GM12878 (cell line): Measurements from ENCODE around the gene C17orf58.

ENCODE experiments used
- CTCF ChIP-seq, 3 experiments: IDR thresholded peaks in 2 of 3; conservative IDR thresholded peaks in 1 of 3; 2 replicates each; pipeline ENCODE4 v1.5.1; 2011; ENCODE audit warnings: low read depth in 3 of 3, low read length in 3 of 3, mild to moderate bottlenecking in 3 of 3, control low read depth in 2 of 3, moderate library complexity in 2 of 3, inconsistent platforms in 1 of 3, mixed read lengths in 1 of 3; ENCODE audit not compliant: control insufficient read depth in 2 of 3, insufficient read depth in 1 of 3; ENCODE audit errors: extremely low read depth in 1 of 3
- EGR1 ChIP-seq, 2 experiments: IDR thresholded peaks; 1 replicate in 1 of 2; 2 replicates in 1 of 2; pipeline ENCODE4 v1.6.1; 2011 to 2012; ENCODE audit warnings: low read depth in 2 of 2, low read length in 2 of 2, borderline replicate concordance in 1 of 2, mild to moderate bottlenecking in 1 of 2, moderate library complexity in 1 of 2
- ETV6 ChIP-seq, 2 experiments: fragments of 450-650 bp in 1 of 2; IDR thresholded peaks in 1 of 2; conservative IDR thresholded peaks in 1 of 2; 2 replicates each; pipeline ENCODE4 v1.6.1; 2014; ENCODE audit warnings: antibody characterized with exemption in 1 of 2, borderline replicate concordance in 1 of 2, low read depth in 1 of 2, mild to moderate bottlenecking in 1 of 2, moderate library complexity in 1 of 2
- FOXK2 ChIP-seq: fragments of 450-650 bp; IDR thresholded peaks from 2 replicates; pipeline ENCODE4 v1.6.1; 2017; ENCODE audit warnings: mild to moderate bottlenecking, moderate library complexity
- NFYB ChIP-seq: IDR thresholded peaks from 2 replicates; pipeline ENCODE4 v1.6.1; 2011; ENCODE audit warnings: low read depth, mild to moderate bottlenecking, low read length, improper control_type of control experiment, moderate library complexity; ENCODE audit not compliant: insufficient read depth
- SRF ChIP-seq, 2 experiments: IDR thresholded peaks; 2 replicates each; pipeline ENCODE4 v1.6.1; 2011; ENCODE audit warnings: low read depth in 2 of 2, low read length in 2 of 2, mild to moderate bottlenecking in 1 of 2, moderate library complexity in 1 of 2
- STAT1 ChIP-seq: fragments of 450-650 bp; conservative IDR thresholded peaks from 2 replicates; pipeline ENCODE4 v1.6.1; 2014; ENCODE audit warnings: antibody characterized with exemption, mild to moderate bottlenecking
- TAF1 ChIP-seq: IDR thresholded peaks from 2 replicates; pipeline ENCODE4 v1.6.1; 2011; ENCODE audit warnings: mild to moderate bottlenecking, low read depth, low read length, borderline replicate concordance
- ZNF207 ChIP-seq: fragments of 450-650 bp; IDR thresholded peaks from 2 replicates; pipeline ENCODE4 v1.6.1; 2014; ENCODE audit warnings: antibody characterized with exemption, mild to moderate bottlenecking, borderline replicate concordance
- TF ChIP-seq, protein P1 (sequence below): fragments of 450-650 bp; formaldehyde crosslinking; IDR thresholded peaks from 2 replicates; pipeline ENCODE4 v1.5.0; 2022; ENCODE audit warnings: mild to moderate bottlenecking, missing genetic modification characterization
- TF ChIP-seq, protein P2 (sequence below): IDR thresholded peaks from 2 replicates; pipeline ENCODE4 v1.6.1; 2011; ENCODE audit warnings: borderline replicate concordance, low read depth, mild to moderate bottlenecking, moderate library complexity, mixed read lengths, low read length; ENCODE audit not compliant: insufficient read depth; ENCODE audit errors: extremely low read length
- TF ChIP-seq, protein P3 (sequence below): fragments of 450-650 bp; IDR thresholded peaks from 2 replicates; pipeline ENCODE4 v1.6.1; 2016; ENCODE audit warnings: mild to moderate bottlenecking, moderate library complexity, borderline replicate concordance
- TF ChIP-seq, protein P4 (sequence below): IDR thresholded peaks from 2 replicates; pipeline ENCODE4 v1.6.1; 2011; ENCODE audit warnings: borderline replicate concordance, low read depth, mild to moderate bottlenecking, moderate library complexity, low read length; ENCODE audit not compliant: insufficient read depth, poor library complexity, severe bottlenecking

DNA sequence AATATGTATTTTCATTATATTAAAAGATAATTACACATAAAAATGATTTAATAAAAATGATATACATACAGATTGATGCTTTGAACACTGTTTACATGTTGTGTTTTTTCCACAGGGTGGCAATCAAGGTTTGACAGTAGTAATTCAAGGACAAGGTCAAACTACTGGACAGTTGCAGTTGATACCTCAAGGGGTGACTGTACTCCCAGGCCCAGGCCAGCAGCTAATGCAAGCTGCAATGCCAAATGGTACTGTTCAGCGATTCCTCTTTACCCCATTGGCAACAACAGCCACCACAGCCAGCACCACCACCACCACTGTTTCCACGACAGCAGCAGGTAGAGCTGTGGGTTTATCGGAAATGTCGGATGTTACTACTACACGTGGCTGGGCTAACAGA, 52.2 kb downstream of the C17orf58 start:
- TF ChIP-seq CTCF (IDR thresholded peaks at IDR 0.05 in 2 of 3, conservative IDR thresholded peaks at IDR 0.05 in 1 of 3; ENCODE audit: control insufficient read depth in 2 of 3, extremely low read depth in 1 of 3, insufficient read depth in 1 of 3, low read depth in 3 of 3, low read length in 3 of 3) (no peak), SRF (IDR thresholded peaks at IDR 0.05; ENCODE audit: low read depth in 2 of 2, low read length in 2 of 2) (no peak), NFYB (no peak), ZNF207 (no peak), FOXK2 (no peak), TAF1 (no peak), EGR1 (IDR thresholded peaks at IDR 0.05; ENCODE audit: borderline replicate concordance in 1 of 2, low read depth in 2 of 2, low read length in 2 of 2) (no peak), ETV6 (conservative IDR thresholded peaks at IDR 0.05 in 1 of 2, IDR thresholded peaks at IDR 0.05 in 1 of 2; ENCODE audit: borderline replicate concordance in 1 of 2, low read depth in 1 of 2) (no peak), STAT1 (no peak)
- TF ChIP-seq, protein P1, sequence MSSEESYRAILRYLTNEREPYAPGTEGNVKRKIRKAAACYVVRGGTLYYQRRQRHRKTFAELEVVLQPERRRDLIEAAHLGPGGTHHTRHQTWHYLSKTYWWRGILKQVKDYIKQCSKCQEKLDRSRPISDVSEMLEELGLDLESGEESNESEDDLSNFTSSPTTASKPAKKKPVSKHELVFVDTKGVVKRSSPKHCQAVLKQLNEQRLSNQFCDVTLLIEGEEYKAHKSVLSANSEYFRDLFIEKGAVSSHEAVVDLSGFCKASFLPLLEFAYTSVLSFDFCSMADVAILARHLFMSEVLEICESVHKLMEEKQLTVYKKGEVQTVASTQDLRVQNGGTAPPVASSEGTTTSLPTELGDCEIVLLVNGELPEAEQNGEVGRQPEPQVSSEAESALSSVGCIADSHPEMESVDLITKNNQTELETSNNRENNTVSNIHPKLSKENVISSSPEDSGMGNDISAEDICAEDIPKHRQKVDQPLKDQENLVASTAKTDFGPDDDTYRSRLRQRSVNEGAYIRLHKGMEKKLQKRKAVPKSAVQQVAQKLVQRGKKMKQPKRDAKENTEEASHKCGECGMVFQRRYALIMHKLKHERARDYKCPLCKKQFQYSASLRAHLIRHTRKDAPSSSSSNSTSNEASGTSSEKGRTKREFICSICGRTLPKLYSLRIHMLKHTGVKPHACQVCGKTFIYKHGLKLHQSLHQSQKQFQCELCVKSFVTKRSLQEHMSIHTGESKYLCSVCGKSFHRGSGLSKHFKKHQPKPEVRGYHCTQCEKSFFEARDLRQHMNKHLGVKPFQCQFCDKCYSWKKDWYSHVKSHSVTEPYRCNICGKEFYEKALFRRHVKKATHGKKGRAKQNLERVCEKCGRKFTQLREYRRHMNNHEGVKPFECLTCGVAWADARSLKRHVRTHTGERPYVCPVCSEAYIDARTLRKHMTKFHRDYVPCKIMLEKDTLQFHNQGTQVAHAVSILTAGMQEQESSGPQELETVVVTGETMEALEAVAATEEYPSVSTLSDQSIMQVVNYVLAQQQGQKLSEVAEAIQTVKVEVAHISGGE (CRISPR knock-in tag) = no peak
- TF ChIP-seq, protein P2, sequence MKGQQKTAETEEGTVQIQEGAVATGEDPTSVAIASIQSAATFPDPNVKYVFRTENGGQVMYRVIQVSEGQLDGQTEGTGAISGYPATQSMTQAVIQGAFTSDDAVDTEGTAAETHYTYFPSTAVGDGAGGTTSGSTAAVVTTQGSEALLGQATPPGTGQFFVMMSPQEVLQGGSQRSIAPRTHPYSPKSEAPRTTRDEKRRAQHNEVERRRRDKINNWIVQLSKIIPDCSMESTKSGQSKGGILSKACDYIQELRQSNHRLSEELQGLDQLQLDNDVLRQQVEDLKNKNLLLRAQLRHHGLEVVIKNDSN = no peak
- TF ChIP-seq, protein P3, sequence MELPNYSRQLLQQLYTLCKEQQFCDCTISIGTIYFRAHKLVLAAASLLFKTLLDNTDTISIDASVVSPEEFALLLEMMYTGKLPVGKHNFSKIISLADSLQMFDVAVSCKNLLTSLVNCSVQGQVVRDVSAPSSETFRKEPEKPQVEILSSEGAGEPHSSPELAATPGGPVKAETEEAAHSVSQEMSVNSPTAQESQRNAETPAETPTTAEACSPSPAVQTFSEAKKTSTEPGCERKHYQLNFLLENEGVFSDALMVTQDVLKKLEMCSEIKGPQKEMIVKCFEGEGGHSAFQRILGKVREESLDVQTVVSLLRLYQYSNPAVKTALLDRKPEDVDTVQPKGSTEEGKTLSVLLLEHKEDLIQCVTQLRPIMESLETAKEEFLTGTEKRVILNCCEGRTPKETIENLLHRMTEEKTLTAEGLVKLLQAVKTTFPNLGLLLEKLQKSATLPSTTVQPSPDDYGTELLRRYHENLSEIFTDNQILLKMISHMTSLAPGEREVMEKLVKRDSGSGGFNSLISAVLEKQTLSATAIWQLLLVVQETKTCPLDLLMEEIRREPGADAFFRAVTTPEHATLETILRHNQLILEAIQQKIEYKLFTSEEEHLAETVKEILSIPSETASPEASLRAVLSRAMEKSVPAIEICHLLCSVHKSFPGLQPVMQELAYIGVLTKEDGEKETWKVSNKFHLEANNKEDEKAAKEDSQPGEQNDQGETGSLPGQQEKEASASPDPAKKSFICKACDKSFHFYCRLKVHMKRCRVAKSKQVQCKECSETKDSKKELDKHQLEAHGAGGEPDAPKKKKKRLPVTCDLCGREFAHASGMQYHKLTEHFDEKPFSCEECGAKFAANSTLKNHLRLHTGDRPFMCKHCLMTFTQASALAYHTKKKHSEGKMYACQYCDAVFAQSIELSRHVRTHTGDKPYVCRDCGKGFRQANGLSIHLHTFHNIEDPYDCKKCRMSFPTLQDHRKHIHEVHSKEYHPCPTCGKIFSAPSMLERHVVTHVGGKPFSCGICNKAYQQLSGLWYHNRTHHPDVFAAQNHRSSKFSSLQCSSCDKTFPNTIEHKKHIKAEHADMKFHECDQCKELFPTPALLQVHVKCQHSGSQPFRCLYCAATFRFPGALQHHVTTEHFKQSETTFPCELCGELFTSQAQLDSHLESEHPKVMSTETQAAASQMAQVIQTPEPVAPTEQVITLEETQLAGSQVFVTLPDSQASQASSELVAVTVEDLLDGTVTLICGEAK = no peak
- TF ChIP-seq, protein P4, sequence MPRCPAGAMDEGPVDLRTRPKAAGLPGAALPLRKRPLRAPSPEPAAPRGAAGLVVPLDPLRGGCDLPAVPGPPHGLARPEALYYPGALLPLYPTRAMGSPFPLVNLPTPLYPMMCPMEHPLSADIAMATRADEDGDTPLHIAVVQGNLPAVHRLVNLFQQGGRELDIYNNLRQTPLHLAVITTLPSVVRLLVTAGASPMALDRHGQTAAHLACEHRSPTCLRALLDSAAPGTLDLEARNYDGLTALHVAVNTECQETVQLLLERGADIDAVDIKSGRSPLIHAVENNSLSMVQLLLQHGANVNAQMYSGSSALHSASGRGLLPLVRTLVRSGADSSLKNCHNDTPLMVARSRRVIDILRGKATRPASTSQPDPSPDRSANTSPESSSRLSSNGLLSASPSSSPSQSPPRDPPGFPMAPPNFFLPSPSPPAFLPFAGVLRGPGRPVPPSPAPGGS = no peak
